Suprapubic skin (tissue), 4 donors: ENCODE measurements around the gene NPLOC4. TPM values are rescaled to one million over a fixed set of nuclear protein-coding genes. Genes with fewer than 3 reads are reported as not detected.

ENCODE experiments used
- DNase-seq, 2 donors: peaks; one replicate each; pipeline ENCODE4 v3.0.0-alpha.2; 2019; ENCODE audit warnings: low spot score in 2 of 2
- H3K27ac ChIP-seq: fragments of 200-600 bp; sonication (generic); one replicate; pipeline ENCODE4 v1.5.1; 2019
- H3K27me3 ChIP-seq: fragments of 200-600 bp; sonication (generic); one replicate; pipeline ENCODE4 v1.5.1; 2019
- H3K36me3 ChIP-seq: fragments of 200-600 bp; sonication (generic); one replicate; pipeline ENCODE4 v1.5.1; 2019
- H3K4me1 ChIP-seq: fragments of 200-600 bp; sonication (generic); one replicate; pipeline ENCODE4 v1.5.1; 2019
- H3K4me3 ChIP-seq: fragments of 200-600 bp; sonication (generic); one replicate; pipeline ENCODE4 v1.5.1; 2019; ENCODE audit warnings: mild to moderate bottlenecking
- H3K9me3 ChIP-seq: fragments of 200-600 bp; sonication (generic); one replicate; pipeline ENCODE4 v1.5.1; 2019
- EP300 ChIP-seq: sonication (generic); formaldehyde crosslinking; IDR thresholded peaks from one replicate; pipeline ENCODE4 v1.6.1; 2017; ENCODE audit warnings: antibody characterized with exemption
- POLR2A ChIP-seq, 2 donors: fragments of 450-650 bp; IDR thresholded peaks; one replicate each; pipeline ENCODE4 v1.6.1; 2017; ENCODE audit warnings: antibody characterized with exemption in 2 of 2, mild to moderate bottlenecking in 2 of 2, moderate library complexity in 2 of 2
- POLR2AphosphoS5 ChIP-seq, 3 donors: sonication (generic); formaldehyde crosslinking; IDR thresholded peaks; one replicate each; pipeline ENCODE4 v1.6.1; 2017; ENCODE audit warnings: antibody characterized with exemption in 3 of 3
- WGBS: methylation state at CpG from one replicate; pipeline ENCODE4 v1.1.5; 2018; 5-methylcytosine and 5-hydroxymethylcytosine counted together
- total RNA-seq, 4 donors: library from RNA; depleted of rRNA; stranded (reverse); fragments of >200 nt; gene quantifications; one replicate each; pipeline ENCODE4 v1.1.0, GENCODE V29; 2016
- TF ChIP-seq, protein P1 (sequence below), 2 donors: fragments of 200-600 bp in 1 of 2; fragments of 450-650 bp in 1 of 2; sonication (generic) in 1 of 2; IDR thresholded peaks; one replicate each; pipeline ENCODE4 v1.5.1; 2016 to 2019; ENCODE audit warnings: antibody characterized with exemption in 2 of 2, mild to moderate bottlenecking in 1 of 2, moderate library complexity in 1 of 2

NPLOC4 gene
- total RNA-seq, 4 donors from 2014 or later = 77.1 to 115 (median 91.7) TPM

DNA sequence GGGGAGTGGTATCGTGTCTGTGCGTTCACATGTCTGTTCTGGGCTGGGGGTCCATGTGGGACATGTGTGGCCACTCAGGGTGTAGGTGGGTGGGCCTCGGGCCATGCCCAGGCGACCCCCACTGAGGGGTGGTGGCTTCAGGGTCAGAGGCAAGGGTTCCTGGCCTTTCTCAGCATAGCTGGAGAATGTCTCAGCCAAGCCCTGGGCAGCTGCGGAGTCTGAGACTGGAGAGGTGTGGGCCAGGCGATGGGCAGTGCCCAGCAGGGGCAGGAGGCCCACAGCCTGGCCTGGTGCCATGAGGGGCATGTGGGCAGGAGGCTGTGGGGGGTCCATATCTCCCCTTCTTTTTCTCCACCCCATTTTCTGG, 107.5 kb downstream of the NPLOC4 start:
- no peaks in the 10 kb centered on the region for H3K9me3 ChIP-seq
- peaks cover 34% of the 10 kb centered on the region for H3K27me3 ChIP-seq
- TF ChIP-seq POLR2AphosphoS5 (IDR thresholded peaks at IDR 0.05) (no peak), EP300 (no peak), POLR2A (IDR thresholded peaks at IDR 0.05) (no peak)
- TF ChIP-seq, protein P1, sequence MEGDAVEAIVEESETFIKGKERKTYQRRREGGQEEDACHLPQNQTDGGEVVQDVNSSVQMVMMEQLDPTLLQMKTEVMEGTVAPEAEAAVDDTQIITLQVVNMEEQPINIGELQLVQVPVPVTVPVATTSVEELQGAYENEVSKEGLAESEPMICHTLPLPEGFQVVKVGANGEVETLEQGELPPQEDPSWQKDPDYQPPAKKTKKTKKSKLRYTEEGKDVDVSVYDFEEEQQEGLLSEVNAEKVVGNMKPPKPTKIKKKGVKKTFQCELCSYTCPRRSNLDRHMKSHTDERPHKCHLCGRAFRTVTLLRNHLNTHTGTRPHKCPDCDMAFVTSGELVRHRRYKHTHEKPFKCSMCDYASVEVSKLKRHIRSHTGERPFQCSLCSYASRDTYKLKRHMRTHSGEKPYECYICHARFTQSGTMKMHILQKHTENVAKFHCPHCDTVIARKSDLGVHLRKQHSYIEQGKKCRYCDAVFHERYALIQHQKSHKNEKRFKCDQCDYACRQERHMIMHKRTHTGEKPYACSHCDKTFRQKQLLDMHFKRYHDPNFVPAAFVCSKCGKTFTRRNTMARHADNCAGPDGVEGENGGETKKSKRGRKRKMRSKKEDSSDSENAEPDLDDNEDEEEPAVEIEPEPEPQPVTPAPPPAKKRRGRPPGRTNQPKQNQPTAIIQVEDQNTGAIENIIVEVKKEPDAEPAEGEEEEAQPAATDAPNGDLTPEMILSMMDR (IDR thresholded peaks at IDR 0.05) = no peak

DNA sequence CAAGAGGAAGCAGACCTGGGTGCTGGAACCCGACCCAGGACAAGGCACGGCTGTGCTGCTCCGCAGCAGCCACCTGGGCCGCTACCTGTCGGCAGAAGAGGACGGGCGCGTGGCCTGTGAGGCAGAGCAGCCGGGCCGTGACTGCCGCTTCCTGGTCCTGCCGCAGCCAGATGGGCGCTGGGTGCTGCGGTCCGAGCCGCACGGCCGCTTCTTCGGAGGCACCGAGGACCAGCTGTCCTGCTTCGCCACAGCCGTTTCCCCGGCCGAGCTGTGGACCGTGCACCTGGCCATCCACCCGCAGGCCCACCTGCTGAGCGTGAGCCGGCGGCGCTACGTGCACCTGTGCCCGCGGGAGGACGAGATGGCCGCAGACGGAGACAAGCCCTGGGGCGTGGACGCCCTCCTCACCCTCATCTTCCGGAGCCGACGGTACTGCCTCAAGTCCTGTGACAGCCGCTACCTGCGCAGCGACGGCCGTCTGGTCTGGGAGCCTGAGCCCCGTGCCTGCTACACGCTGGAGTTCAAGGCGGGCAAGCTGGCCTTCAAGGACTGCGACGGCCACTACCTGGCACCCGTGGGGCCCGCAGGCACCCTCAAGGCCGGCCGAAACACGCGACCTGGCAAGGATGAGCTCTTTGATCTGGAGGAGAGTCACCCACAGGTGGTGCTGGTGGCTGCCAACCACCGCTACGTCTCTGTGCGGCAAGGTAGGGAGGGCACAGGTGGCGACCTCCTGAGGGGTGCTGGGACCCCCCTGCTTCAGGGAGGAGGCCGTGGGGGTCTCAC, 108.1 kb downstream of the NPLOC4 start:
- no peak overlapping the region for H3K27ac ChIP-seq
- no peaks in the 10 kb centered on the region for H3K36me3 ChIP-seq
- TF ChIP-seq POLR2AphosphoS5 (IDR thresholded peaks at IDR 0.05) = no peak
- no peak for TF ChIP-seq POLR2A (IDR thresholded peaks at IDR 0.05)
- TF ChIP-seq, protein P1 (IDR thresholded peaks at IDR 0.05) = no peak
- TF ChIP-seq EP300 = no peak
- H3K4me1 ChIP-seq = peaks cover 10% of the 10 kb centered on the region
- no peak for DNase-seq
- no peak overlapping the region for H3K4me3 ChIP-seq
- 78% methylated on average over 13 of the region's 62 CpGs for WGBS
- peaks cover 30% of the 10 kb centered on the region for H3K27me3 ChIP-seq
- H3K9me3 ChIP-seq = no peaks in the 10 kb centered on the region

More for the DNA sequence above, 107.5 kb downstream of the NPLOC4 start:
- Histone ChIP-seq H3K4me3 (no peak overlapping the region), H3K27ac (no peak overlapping the region), H3K4me1 (peaks cover 10% of the 10 kb centered on the region), H3K36me3 (no peaks in the 10 kb centered on the region)
- DNase-seq = no peak
- WGBS = 100% methylated on average over 2 of the region's 6 CpGs

DNA sequence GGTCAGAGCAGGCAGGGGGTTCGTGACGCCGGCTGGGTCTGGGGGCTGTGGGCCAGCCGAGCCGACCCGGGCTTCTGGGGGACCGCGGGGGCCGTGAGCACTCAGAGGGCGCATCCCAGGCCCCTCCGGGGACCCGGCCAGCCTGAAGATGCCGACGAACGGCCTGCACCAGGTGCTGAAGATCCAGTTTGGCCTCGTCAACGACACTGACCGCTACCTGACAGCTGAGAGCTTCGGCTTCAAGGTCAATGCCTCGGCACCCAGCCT, 108.6 kb downstream of the NPLOC4 start:
- H3K4me1 ChIP-seq = peaks cover 15% of the 10 kb centered on the region
- H3K27me3 ChIP-seq = peaks cover 34% of the 10 kb centered on the region
- TF ChIP-seq POLR2A (IDR thresholded peaks at IDR 0.05) = no peak
- no peak for TF ChIP-seq POLR2AphosphoS5 (IDR thresholded peaks at IDR 0.05)
- TF ChIP-seq, protein P1 (IDR thresholded peaks at IDR 0.05) = no peak
- TF ChIP-seq EP300 = no peak
- H3K27ac ChIP-seq = no peak overlapping the region
- WGBS = no CpG with 5 or more reads among the region's 20 CpGs
- H3K36me3 ChIP-seq = no peaks in the 10 kb centered on the region
- no peak overlapping the region for H3K4me3 ChIP-seq
- DNase-seq = no peak
- H3K9me3 ChIP-seq = no peaks in the 10 kb centered on the region

DNA sequence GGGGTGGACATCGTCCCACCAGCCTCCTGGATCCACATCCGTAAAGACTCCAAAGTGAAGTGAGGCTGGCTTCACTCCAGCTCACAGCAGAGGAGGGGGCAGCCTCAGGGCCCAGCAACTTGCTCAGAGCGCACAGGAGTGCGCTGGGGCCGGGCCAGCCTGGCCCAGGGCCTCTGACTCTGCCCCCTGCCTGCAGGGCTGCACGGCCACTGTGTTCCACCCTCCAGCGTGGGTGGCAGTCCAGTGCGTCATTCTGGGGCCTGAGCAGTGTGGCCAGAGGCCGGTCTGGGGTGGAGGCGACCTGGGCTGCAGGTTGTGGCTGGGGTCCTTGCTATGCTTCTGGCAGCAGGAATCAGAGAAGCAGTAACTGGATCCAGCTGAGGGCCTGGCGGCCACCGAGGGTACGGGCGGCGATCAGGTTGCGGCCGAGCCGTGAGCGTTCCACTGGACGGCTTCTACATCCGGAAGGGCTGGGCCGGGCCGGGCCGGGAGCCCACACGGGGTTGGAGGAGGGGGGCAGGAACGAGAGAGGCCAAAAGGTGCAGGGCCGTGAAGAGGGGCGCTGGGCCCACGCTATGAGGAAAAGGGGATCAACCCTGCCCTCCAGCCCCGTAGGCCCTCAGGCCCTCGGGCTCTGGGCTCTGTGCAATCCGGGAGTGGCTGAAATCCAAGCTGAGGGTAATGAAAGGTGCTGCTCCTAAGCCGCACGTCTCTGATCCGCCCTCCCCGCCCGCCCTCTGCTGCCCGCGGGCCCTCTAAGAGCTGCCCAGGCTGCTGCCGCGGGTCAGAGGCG, 109.1 kb downstream of the NPLOC4 start, which contains the start of gene FSCN2:
Gene FSCN2, plus strand, starts transcription at position 787 of the 793 bp plus-strand sequence. CDS start 155 bp downstream, outside the sequence.
- no peak within 1 kb of the TSS for H3K27ac ChIP-seq
- DNase-seq = no peak
- peaks cover 17% of the 10 kb centered on the region for H3K4me1 ChIP-seq
- H3K27me3 ChIP-seq = peaks cover 36% of the 10 kb centered on the region
- WGBS = 56% methylated on average over 9 of the region's 42 CpGs
- TF ChIP-seq POLR2A (IDR thresholded peaks at IDR 0.05) = no peak
- no peak for TF ChIP-seq EP300
- TF ChIP-seq, protein P1 (IDR thresholded peaks at IDR 0.05) = no peak
- TF ChIP-seq POLR2AphosphoS5 (IDR thresholded peaks at IDR 0.05) = no peak
- H3K9me3 ChIP-seq = no peaks in the 10 kb centered on the region
- H3K4me3 ChIP-seq = no peak within 1 kb of the TSS
- no peaks in the 10 kb centered on the region for H3K36me3 ChIP-seq
